Lower lobe of right lung (tissue), 2 donors: ENCODE measurements around the gene SMYD3. TPM values are rescaled to one million over a fixed set of nuclear protein-coding genes. Genes with fewer than 3 reads are reported as not detected.

Source experiments
- ATAC-seq, 2 donors: fragments of 200-7000 bp; cut with Tn5 transposase; one replicate each; pipeline ENCODE4 v1.9.1; 2020 to 2022; ENCODE audit warnings: mild to moderate bottlenecking in 2 of 2, moderate library complexity in 2 of 2
- DNase-seq: peaks from one replicate; pipeline ENCODE4 v3.0.0-alpha.2; 2020
- H3K27ac ChIP-seq: fragments of 200-600 bp; one replicate; pipeline ENCODE4 v1.8.0; 2022
- H3K27me3 ChIP-seq: fragments of 200-600 bp; one replicate; pipeline ENCODE4 v1.8.0; 2022; ENCODE audit warnings: low read depth
- H3K36me3 ChIP-seq: fragments of 200-600 bp; one replicate; pipeline ENCODE4 v1.8.0; 2022; ENCODE audit warnings: mild to moderate bottlenecking
- H3K4me1 ChIP-seq: fragments of 200-600 bp; one replicate; pipeline ENCODE4 v1.8.0; 2022
- H3K4me3 ChIP-seq: fragments of 200-600 bp; one replicate; pipeline ENCODE4 v1.8.0; 2022; ENCODE audit warnings: mild to moderate bottlenecking
- H3K9me3 ChIP-seq: fragments of 200-600 bp; one replicate; pipeline ENCODE4 v1.8.0; 2022
- CTCF ChIP-seq: fragments of 200-600 bp; IDR thresholded peaks from one replicate; pipeline ENCODE4 v1.8.0; 2022; ENCODE audit warnings: antibody characterized with exemption, mild to moderate bottlenecking
- intact Hi-C: fragments of 100-400 bp; cut with DNase I; formaldehyde crosslinking; loops from one replicate; pipeline ENCODE4 v1.11.0; 2022
- total RNA-seq: library from RNA; stranded (reverse); fragmentation: NEBNext Ultra II Directional; extraction: Animal tissue kit (Norgen Biotek cat#: 25700); gene quantifications from one replicate; pipeline ENCODE4 v1.2.1, GENCODE V29; 2021
- donor health status: DM: no; HTN: yes; CAD: no; lungs with severe emphysema.

SMYD3 gene
- total RNA-seq, 1 donor from 2014 or later, result 20.5 TPM

- TF ChIP-seq CTCF, result no peak
- no peak overlapping the region for H3K4me3 ChIP-seq
- DNase-seq (no peak), ATAC-seq (no peak)
- H3K4me1 ChIP-seq, result no peaks in the 10 kb centered on the region
- H3K27me3 ChIP-seq, result no peaks in the 10 kb centered on the region
- intact Hi-C loops, result no loop called here
- no peaks in the 10 kb centered on the region for H3K36me3 ChIP-seq
- no peaks in the 10 kb centered on the region for H3K9me3 ChIP-seq
- H3K27ac ChIP-seq, result no peak overlapping the region
Observed at GRCh38 chr1:246267896-246268295, 239.2 kb downstream of the SMYD3 start.

- H3K27me3 ChIP-seq, result no peaks in the 10 kb centered on the region
- H3K27ac ChIP-seq, result no peak overlapping the region
- ATAC-seq (no peak), DNase-seq (no peak)
- TF ChIP-seq CTCF, result no peak
- H3K9me3 ChIP-seq, result no peaks in the 10 kb centered on the region
- no peaks in the 10 kb centered on the region for H3K4me1 ChIP-seq
- H3K4me3 ChIP-seq, result no peak overlapping the region
- intact Hi-C loops, result no loop called here
- H3K36me3 ChIP-seq, result no peaks in the 10 kb centered on the region
Observed at GRCh38 chr1:246267426-246267825, 239.7 kb downstream of the SMYD3 start.

- ATAC-seq, result no peak
- no peaks in the 10 kb centered on the region for H3K4me1 ChIP-seq
- no peaks in the 10 kb centered on the region for H3K36me3 ChIP-seq
- no peak for TF ChIP-seq CTCF
- H3K27me3 ChIP-seq, result no peaks in the 10 kb centered on the region
- H3K27ac ChIP-seq, result no peak overlapping the region
- no peak for DNase-seq
- intact Hi-C loops, result no loop called here
- H3K9me3 ChIP-seq, result no peaks in the 10 kb centered on the region
- no peak overlapping the region for H3K4me3 ChIP-seq
Observed at GRCh38 chr1:246265481-246265880, 241.6 kb downstream of the SMYD3 start.

GRCh38 chr1:246262281-246262680 lies 244.8 kb downstream of the SMYD3 start:
- H3K27me3 ChIP-seq, result no peaks in the 10 kb centered on the region
- no peak for ATAC-seq
- no peaks in the 10 kb centered on the region for H3K36me3 ChIP-seq
- no peak overlapping the region for H3K4me3 ChIP-seq
- intact Hi-C loops, result no loop called here
- H3K27ac ChIP-seq, result no peak overlapping the region
- H3K4me1 ChIP-seq, result no peaks in the 10 kb centered on the region
- H3K9me3 ChIP-seq, result no peaks in the 10 kb centered on the region
- TF ChIP-seq CTCF, result no peak
- DNase-seq, result no peak

- Histone ChIP-seq H3K27me3 (no peaks in the 10 kb centered on the region), H3K4me1 (no peaks in the 10 kb centered on the region), H3K9me3 (no peaks in the 10 kb centered on the region), H3K36me3 (no peaks in the 10 kb centered on the region), H3K4me3 (no peak overlapping the region), H3K27ac (no peak overlapping the region)
- TF ChIP-seq CTCF, result no peak
- no peak for ATAC-seq
- no peak for DNase-seq
- intact Hi-C loops, result no loop called here
Observed at GRCh38 chr1:246261639-246262038, 245.4 kb downstream of the SMYD3 start.

GRCh38 chr1:246258250-246258649 lies 248.8 kb downstream of the SMYD3 start:
- H3K36me3 ChIP-seq, result no peaks in the 10 kb centered on the region
- no peak overlapping the region for H3K27ac ChIP-seq
- no peaks in the 10 kb centered on the region for H3K27me3 ChIP-seq
- no peak for TF ChIP-seq CTCF
- intact Hi-C loops, result no loop called here
- H3K4me1 ChIP-seq, result no peaks in the 10 kb centered on the region
- H3K4me3 ChIP-seq, result no peak overlapping the region
- ATAC-seq, result no peak
- no peaks in the 10 kb centered on the region for H3K9me3 ChIP-seq
- no peak for DNase-seq
